ENCODE data around the gene YEATS2. TPM values are rescaled to one million over a fixed set of nuclear protein-coding genes. Genes with fewer than 3 reads are reported as not detected.

The YEATS2 gene
- polyA plus RNA-seq, 3 donors: 4.2 to 33.0 (median 5.0) TPM

GRCh38 chr3:183837390-183837789 lies 139.8 kb downstream of the YEATS2 start:
- Mint-ChIP-seq H3K27me3 (ENCODE audit: low read depth in 3 of 3) (no peaks in the 10 kb centered on the region), H3K4me1 (no peaks in the 10 kb centered on the region), H3K9me3 (no peaks in the 10 kb centered on the region), H3K4me3 (no peak overlapping the region), H3K27ac (peak overlapping the region in 3 of 7 donors; percentile 1 to 7 (median 5)), H3K36me3 (peaks cover 68 to 86% of the 10 kb centered on the region in 2 donors)
- no peak for TF ChIP-seq CTCF (IDR thresholded peaks at IDR 0.05)
- H3K4me3 ChIP-seq (replicated peaks in 1 of 3; ENCODE audit: low read depth in 2 of 3, low read length in 3 of 3): no peak overlapping the region
- 95% methylated on average over 9 of the region's 9 CpGs for WGBS (ENCODE audit: insufficient coverage)
- no peaks in the 10 kb centered on the region for H3K9me3 ChIP-seq (replicated peaks in 1 of 2; ENCODE audit: control insufficient read depth in 1 of 2, insufficient read depth in 1 of 2, low read length in 2 of 2)
- H3K4me1 ChIP-seq (ENCODE audit: control insufficient read depth in 1 of 2, insufficient read depth in 2 of 2, low read length in 2 of 2): no peaks in the 10 kb centered on the region
- no peaks in the 10 kb centered on the region for H3K79me2 ChIP-seq (ENCODE audit: insufficient read depth, low read length)
- H3K4me2 ChIP-seq (replicated peaks; ENCODE audit: extremely low read depth, low read length, poor library complexity, severe bottlenecking): no peak overlapping the region
- H3K9ac ChIP-seq (ENCODE audit: insufficient read depth, low read length, poor library complexity, severe bottlenecking): no peak overlapping the region
- H4K20me1 ChIP-seq (ENCODE audit: insufficient read depth, low read length): peaks cover 55% of the 10 kb centered on the region
- no peaks in the 10 kb centered on the region for H3K27me3 ChIP-seq (ENCODE audit: control insufficient read depth in 2 of 2, insufficient read depth in 2 of 2, low read length in 2 of 2)
- H3K27ac ChIP-seq (ENCODE audit: low read depth in 1 of 2, low read length in 2 of 2): no peak overlapping the region
- no peak overlapping the region for H2AFZ ChIP-seq (ENCODE audit: insufficient read depth, low read depth, low read length, poor library complexity, severe bottlenecking)
- no peak for DNase-seq
- H3K36me3 ChIP-seq (replicated peaks in 1 of 2; ENCODE audit: control insufficient read depth in 1 of 2, insufficient read depth in 2 of 2, low read length in 2 of 2): peaks cover 82 to 96% of the 10 kb centered on the region in 2 donors
- intact Hi-C loops (cut with micrococcal nuclease): no loop called here

- Histone ChIP-seq H3K4me2 (replicated peaks; ENCODE audit: extremely low read depth, low read length, poor library complexity, severe bottlenecking) (no peak overlapping the region), H4K20me1 (ENCODE audit: insufficient read depth, low read length) (peaks cover 55% of the 10 kb centered on the region), H3K27ac (ENCODE audit: low read depth in 1 of 2, low read length in 2 of 2) (no peak overlapping the region), H3K4me3 (replicated peaks in 1 of 3; ENCODE audit: low read depth in 2 of 3, low read length in 3 of 3) (no peak overlapping the region), H3K36me3 (replicated peaks in 1 of 2; ENCODE audit: control insufficient read depth in 1 of 2, insufficient read depth in 2 of 2, low read length in 2 of 2) (peaks cover 81 to 96% of the 10 kb centered on the region in 2 donors), H3K27me3 (ENCODE audit: control insufficient read depth in 2 of 2, insufficient read depth in 2 of 2, low read length in 2 of 2) (no peaks in the 10 kb centered on the region), H2AFZ (ENCODE audit: insufficient read depth, low read depth, low read length, poor library complexity, severe bottlenecking) (no peak overlapping the region), H3K4me1 (ENCODE audit: control insufficient read depth in 1 of 2, insufficient read depth in 2 of 2, low read length in 2 of 2) (no peaks in the 10 kb centered on the region), H3K9me3 (replicated peaks in 1 of 2; ENCODE audit: control insufficient read depth in 1 of 2, insufficient read depth in 1 of 2, low read length in 2 of 2) (no peaks in the 10 kb centered on the region), H3K9ac (ENCODE audit: insufficient read depth, low read length, poor library complexity, severe bottlenecking) (no peak overlapping the region), H3K79me2 (ENCODE audit: insufficient read depth, low read length) (no peaks in the 10 kb centered on the region)
- WGBS (ENCODE audit: insufficient coverage): no CpG with 5 or more reads among the region's 3 CpGs
- Mint-ChIP-seq H3K27me3 (ENCODE audit: low read depth in 3 of 3) (no peaks in the 10 kb centered on the region), H3K27ac (peak overlapping the region in 1 of 7 donors; percentile 7), H3K4me1 (no peaks in the 10 kb centered on the region), H3K9me3 (no peaks in the 10 kb centered on the region), H3K36me3 (peaks cover 63 to 86% of the 10 kb centered on the region in 2 donors), H3K4me3 (no peak overlapping the region)
- intact Hi-C loops (cut with micrococcal nuclease): no loop called here
- TF ChIP-seq CTCF (IDR thresholded peaks at IDR 0.05): no peak
- DNase-seq: no peak
These were observed 140.3 kb downstream of the YEATS2 start for GRCh38 chr3:183837894-183838293.
